AML-193 (cell line): ENCODE measurements around the gene FAM234B.
"Not testable (repeated sequence)": the region's sequence is repeated elsewhere in the genome, so short reads cannot be mapped to it uniquely, and the experiment has no call there.

Experiments used
- DNase-seq, 2 experiments: peaks; one replicate each; lab custom pipeline; 2025; lab: John Stamatoyannopoulos, UW

FAM234B gene

DNA sequence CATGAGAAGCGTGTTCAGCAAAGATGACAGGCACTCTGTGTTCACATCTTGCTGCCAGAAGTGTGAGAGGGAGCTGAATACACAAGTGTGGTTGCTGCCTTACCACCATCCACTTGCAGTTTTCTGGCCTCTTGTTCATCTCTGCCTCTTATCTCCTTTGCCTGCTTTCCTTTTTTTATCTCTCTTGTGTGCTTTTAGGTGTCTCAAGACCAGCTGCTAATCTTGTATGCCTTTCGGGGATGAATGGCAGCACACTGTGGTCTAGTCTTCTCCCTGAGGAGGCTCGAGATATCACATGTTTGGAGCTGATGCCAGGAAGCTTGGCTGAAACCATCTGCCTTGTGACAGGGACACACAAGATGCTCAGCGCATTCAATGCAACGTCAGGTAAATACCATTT is 17.2 kb downstream of the FAM234B start:
- no peak for DNase-seq

DNA sequence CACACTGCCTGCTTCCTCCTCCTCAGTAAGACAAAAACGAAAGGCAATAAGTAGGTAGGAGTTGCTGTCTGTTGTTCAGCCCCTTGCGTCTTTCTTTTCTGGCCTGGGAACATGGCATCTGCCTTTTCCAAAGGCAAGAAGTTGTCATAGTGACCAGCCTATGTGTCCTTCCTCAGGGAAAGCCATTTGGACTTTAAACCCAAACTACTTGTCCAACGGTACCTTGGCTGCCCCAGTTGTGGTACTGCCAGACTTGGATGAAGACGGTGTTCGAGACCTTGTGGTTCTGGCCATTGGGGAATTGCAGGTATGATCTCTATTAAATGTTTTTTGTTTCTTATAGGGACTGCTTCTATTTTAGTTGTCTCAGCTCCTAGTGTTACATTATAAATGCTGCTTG is 18.5 kb downstream of the FAM234B start:
- no peak for DNase-seq

DNA sequence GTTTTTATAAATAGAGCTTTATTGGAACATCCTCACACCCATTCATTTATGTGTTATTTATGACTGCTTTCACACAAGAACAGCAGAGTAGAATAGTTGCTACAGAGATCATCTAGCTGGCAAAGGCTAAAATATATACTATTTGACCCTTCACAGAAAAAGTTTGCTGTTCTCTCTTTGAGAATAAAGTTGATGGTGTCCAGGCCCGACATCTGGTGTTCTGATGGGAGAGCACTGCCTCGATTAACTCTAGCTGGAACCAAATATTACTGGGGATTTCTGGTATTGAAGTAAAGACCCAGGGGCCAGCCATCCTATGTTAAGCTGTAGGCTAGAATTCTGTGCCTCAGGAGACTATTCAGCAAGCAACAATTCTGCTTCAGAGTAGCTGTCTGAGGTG is 21.8 kb downstream of the FAM234B start:
- DNase-seq = no peak

DNA sequence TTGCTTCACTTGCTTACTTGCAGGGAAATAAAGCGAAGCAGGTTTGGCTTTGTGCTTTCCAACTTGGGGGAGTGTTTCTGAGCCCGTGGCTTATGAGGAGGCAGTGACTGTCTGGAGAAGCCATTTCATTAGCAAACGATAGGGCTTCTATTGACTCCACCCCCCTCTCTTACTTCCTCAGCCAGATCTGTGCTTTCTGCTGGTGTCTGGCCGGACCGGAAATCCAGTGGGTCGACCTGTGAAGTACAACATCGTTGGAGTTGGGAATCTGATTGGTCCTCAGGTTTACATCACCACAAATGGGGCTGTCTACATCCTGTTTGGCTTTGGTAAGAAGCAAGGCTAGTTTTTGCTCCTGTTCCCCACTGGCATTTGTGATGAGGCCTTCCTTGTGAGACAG is 22.3 kb downstream of the FAM234B start:
- no peak for DNase-seq

DNA sequence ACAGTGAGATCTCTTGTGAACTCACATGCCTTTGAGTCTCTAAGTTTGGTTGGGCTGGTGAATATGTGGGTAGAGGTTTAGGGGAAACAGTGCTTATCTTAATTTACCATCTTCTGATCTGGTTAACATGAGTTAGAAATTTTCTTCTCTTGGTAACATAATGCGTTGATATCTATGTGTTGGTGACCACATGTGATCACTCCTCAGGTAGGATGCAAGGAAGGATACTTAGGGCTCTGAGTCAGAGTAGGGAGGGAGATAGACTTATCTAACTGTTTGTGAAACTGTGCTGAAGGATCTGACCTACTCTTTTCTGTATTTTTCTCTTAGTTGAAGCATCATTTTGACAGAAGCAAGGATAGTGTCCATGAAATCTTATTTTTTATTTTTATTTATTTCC is 23.1 kb downstream of the FAM234B start:
- DNase-seq = no peak

DNA sequence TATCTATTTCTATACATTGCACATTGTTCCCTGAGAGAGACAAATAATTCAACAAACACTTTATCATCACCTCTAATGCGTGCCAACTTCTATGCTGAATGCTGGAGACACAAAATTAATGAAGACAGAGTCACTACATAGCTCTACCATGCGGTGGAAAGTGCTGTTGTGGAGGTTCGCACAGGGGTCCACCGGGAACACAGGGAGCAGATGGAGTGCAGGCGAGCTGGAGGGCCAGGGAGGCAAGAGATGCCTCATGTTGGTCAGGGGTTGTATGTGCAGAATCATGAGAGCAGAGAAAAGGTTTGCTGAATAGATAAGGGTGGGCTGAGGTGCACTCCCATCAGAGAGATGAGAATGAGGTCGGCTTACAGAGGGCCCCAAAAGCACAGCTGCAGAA is 25.2 kb downstream of the FAM234B start:
- no peak for DNase-seq

DNA sequence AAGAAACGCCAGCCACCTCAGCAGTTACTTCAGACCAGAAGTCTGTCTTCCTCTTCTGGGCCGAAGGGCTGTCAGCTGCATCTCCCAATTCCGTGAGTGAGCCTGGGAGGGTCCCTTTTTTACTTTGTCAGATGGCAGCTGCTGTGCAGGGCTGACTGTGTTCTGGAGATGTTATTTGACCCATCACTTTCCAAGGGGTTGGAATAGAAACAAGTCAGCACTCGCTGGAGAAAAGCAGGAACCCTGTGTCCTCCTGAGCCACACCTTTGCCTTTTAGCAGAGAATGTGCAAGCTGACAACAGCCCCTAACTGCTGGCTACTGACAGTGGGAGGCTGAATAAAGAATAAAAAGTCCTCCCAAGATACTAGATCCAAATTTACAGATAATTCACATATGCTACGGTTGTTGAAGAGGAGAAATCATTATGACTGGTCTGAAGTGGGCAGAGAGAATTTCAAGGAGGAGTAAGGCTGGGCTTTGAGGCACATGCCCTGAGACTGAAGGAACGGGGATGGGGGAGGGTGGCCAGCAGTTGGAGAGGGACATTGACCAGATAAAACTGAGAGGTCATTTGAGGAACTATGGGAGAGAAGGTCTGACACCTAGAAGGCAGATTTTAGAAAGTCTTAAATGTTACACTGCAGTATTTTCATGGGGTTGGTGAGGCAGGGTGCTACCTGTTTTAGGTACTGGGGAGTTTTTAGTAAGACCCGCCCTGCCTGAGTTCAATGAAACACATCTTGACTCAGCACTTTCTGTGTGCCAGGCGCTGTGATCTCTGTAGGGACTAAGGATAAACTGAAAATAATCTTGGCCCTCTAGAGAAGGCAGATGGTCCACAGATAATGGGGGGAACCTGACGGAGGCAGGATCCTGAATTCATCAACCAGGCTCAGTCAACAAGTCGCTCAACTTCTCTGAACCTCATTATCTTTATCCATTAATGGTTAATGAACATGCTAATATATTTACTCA is 27.4 kb downstream of the FAM234B start:
- DNase-seq = no peak

DNA sequence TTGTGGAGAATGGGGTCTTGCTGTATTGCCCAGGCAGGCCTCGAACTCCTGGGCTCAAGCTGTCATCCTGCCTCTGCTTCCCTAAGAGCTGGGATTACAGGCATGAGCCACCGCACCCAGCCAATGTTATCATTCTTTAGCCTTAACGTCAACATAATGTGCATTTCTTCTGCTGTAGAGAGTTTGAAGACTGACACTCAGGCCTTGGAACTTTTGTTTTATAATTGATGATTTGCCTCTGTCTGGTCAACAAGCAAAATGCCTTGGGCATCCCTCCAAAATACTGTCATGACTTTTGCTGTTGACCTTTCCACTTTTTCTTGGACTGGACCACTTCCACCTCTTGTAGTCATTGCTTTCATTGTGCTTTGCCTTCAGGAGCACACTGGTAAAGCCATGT is 29.0 kb downstream of the FAM234B start:
- DNase-seq = no peak

DNA sequence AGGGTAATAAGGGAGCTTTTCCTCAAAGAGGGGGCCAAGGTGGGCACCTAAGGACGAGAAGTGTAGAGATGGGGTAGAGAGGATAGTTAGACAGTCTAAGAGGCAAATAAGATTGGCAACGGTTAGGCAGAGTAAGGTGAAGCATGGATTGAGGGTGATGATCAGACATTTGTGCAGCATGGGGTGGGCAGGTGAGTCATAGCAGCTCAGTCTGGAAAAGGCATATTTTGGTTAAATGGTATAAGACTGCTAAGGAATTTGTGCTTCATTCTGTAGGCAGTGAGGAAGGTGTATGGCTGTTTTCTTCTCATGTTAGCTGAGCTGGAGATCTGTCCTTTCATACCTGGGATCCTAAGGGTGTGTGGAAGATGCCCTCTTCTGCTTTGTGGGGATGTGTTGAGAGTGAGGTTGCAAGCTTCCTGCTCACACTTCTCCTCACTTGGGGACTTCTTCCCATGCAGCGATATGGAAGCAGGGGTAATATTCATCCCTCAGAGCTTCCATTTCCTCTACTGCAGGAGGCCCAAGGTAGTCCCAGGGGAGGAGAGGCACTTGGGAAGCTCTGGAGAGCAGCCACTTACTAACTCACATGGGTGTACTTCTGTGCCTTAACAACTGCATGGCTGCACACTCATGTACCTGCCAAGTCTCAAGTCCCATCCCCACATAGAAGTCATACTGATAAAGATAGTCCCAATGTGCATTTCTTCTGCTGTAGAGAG is 30.4 kb downstream of the FAM234B start:
- DNase-seq = no peak

DNA sequence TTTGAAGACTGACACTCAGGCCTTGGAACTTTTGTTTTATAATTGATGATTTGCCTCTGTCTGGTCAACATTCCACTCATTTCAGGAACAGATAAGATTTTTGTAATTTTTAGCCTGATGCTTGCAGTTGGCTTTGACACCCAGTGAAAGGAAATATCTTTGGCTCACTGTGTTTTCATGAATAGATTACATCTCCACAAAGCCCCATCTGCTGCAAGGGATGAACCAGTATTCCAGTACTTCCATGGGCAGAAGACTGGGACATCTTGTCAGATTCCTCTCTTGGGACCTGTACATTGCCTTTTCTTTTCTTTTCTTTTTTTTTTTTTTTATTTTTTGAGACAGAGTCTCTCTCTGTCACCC is 30.9 kb downstream of the FAM234B start:
- DNase-seq = no peak

DNA sequence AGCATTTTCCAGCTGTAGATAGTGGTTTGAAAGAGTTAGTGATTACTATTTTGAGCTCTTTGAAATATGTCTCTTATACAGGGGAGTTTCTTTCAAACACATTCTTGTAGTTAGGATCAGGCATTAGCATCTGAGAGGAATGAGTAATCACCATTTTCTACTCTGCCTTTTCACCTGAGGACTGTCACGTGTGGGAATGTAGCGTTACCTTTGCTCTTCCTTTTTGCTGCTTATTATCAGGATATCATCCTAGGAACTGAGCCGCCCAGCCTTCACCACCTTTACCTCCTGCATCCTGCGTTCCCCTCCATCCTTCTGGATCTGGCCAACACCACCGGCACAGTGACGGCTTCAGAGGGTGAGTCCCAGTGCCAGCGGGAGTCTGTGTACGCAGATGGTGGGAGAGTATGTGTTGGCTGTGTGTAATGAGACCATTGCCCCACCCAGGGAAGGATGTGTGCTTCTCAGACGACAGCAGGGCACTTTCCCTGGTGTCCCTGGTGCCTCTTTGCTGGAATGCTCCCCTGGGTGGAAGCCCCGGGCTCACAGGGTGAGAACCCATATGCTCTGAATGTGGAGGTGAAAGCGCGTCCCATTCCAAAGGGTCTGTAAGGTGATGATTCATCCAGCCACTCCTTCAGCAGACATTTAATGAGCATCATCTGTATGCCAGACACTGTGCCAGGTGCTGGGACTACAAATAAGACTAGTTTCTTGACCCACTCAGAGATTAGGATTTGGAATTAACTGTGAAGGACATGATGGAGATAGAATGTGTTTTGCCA is 31.8 kb downstream of the FAM234B start:
- DNase-seq = no peak

DNA sequence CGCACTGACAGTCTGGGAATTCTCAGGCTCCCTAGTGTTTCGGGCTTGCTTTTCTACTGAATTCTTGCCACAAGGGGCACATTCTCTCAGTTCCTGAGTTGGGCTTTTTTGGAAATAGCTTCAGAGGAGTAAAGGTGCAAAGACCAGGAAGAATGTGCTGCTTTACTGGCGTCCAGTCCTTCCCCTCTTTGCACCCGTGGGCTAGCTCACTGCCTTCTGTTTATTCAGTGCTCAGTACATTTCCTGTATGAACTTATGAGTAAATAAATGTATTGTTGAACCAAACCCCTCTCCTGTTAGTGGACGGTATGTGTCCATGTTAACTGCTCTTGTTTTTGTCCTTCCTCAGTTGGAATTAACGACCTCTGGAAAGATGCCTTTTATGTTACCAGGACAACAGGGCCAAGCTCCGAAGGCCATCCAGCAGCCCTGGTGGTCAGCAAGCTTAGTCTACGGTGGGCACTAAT is 35.3 kb downstream of the FAM234B start:
- no peak for DNase-seq

DNA sequence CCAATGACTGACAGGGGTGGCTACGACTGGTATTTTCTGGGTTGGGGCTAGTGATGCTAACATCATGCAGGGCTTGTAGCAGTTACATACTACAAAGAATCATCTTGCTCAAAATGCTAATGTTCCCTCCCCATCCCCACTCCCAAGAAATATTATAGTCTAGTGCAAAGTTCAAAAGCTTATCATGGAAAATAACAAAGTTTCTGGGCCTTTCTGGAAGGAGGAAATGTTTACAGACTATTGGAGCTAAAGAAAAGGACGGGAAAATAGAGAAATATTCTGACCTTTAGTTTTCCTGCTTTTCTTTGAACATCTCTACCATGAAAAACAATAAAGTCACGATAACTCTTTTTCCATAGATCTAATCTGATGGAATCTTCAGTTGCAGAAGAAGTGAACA is 36.1 kb downstream of the FAM234B start:
- no peak for DNase-seq

DNA sequence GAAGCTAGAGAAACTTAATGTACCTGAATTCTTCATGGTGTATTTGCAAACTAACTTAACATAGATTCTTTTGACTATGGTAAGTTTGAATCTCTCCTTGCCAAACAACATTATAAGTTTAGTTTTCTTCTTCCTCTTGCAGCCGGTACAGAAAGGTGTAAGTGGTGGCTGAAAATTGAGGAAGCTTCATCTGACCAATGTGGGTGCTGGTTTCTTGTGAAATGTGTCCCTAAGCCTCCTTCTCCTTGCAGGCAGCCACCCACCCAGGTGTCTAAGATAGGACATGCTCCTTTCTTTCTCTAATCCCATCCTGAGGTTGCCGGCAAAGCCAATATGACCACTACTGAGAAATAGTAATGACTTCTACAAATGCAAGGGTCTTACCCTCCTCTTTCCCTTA is 38.7 kb downstream of the FAM234B start:
- peak; percentile 48 to 56 for DNase-seq

DNA sequence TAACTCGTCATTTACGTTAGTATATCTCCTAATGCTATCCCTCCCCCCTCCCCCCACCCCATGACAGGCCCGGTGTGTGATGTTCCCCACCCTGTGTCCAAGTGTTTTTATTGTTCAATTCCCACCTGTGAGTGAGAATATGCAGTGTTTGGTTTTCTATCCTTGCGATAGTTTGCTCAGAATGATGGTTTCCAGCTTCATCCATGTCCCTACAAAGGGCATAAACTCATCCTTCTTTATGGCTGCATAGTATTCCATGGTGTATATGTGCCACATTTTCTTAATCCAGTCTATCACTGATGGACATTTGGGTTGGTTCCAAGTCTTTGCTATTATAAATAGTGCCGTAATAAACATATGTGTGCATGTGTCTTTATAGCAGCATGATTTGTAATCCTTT is 39.5 kb downstream of the FAM234B start:
- not testable (repeated sequence) for DNase-seq

DNA sequence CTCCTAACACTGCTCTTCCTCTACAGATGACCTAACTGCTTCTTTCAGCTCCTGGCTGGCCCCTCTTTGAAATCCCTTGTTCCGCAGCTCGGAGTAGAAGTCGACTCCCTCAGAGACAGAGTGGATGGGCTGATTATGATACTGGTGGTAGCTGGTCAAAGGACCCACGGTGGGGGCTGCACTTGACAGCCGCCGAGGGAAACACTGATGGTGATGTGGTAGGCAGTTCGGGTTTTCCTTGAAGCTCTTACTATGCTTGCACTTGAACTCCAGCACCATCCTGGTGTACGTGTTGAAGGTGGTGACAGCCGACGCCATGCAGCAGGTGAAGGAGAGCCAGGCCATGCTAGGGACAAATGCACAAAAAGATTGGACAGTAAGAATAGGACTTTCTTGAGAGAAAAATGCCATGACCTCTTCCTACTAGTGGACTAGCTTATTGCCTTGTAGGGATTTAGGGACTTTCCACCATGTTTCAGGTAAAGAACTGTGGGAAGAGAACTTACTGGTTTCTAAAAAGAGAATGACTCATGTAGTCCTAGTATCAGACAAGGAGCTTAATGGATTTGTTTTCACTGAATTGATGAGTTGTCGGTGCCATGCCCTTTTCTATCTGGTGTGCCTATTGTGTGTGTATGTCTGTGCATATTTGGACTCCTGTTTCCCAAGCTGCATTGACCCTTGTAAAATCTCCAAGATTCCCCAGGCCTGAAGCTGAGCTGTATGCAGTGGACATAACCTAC is 40.9 kb downstream of the FAM234B start:
- DNase-seq = no peak

DNA sequence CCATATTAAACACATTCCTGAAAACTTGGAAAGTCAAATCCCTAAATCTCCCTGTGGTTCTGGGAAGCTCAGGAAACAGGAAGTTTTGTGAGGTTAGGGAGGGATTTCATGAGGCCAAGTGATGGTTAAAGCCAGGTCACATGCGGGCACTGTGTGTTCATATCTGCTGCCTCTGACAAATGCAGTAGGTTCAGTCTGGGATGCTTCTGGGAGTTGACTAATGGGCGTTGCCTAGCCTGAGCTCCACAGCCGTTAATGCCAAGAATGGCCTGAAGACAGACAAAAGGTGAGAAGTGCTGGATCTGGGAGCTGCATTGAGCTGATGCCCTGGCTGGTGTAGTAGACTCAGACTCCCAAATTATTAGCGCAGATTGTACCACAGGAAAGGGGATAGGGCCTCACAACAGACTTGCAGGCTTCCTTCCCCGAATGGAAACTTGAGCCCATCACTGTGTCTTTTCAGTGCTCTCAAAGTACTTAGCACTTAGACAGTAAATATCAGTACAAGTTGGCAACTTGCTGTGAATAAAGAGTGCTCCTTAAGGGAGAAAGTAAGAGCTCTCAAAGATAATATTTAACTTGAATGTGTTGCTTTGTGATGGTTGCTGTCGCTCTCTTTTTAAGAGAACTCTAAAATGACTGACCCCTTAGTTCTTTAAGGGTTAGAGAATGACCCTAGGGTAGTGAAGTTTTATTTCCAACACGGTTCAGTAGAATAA is 41.9 kb downstream of the FAM234B start:
- no peak for DNase-seq

DNA sequence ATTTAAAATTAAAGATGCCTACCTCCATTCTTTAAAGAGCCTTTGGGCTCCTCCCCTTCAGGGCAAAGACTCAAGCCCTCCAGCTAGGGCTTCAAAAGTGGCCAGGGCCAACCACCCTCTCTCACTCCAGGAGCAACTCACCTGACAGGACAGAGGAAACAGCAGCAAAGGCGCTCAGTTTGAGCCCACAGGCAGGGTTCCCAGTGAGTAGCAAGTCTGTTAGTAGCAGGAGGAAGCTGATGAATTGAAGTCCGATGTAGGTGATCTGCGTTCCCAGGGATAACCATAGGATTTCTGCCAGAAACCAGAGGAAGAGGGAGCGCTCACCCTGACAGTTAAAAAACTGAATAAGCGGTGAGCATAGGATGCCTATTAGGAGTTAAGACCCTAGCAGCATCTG is 43.6 kb downstream of the FAM234B start:
- no peak for DNase-seq

DNA sequence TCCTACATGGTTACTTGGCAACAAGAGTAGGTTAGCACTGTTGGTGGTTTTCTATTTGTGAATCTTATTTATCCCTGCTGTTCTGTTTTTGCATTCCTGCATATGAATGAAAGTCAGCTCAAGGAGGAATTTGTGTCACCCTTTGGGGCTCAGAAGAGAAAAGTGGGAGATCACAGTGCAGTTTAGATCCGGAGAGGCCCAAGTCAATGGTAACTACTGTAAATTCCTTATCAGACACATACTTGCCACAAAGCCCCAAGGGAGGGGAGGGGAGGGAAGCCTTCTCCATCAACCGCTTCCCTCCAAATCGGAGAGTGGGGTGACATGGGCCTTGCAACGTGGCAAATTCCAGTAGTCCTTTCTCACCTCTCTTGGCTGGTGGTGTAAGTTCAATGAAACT is 44.3 kb downstream of the FAM234B start:
- no peak for DNase-seq

DNA sequence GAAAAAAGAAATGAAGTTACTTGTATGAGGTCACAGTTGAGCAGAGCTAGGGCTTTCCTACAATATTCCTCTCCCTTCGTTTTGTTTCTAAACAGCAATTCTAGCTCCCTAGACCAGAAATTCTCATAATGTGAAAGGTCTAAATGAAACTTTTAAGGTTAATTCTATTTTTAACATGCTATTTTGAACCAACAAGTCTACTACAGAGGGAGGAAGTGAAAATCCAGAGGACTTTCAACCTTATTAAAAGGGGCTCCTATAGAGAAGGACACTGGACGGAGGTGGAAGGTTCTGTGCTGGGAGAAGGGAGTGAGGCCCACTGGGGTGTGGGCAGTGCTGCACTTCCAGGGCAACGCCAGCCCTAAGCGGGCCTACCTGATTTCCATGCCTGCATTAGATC is 45.9 kb downstream of the FAM234B start:
- no peak for DNase-seq

DNA sequence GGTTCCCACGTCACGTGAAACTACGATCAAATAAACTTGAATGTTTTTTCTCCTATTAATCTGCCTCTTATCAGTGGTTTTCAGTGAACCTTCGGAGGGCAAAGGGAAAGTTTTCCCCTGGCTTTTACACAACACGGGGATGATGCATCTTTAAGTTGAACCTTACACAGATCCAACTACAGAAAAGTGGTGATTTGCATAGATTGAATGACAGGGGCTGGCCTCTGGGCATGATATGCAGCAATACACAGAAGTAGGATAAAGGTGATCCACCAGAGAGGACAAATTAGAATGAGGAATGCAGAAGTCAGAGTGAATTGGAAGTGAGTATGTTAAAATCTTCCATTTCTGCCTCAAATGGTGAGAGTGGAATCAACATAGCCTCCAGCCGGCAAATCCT is 47.7 kb downstream of the FAM234B start:
- DNase-seq = no peak
